WTC11 (cell line): ENCODE data around the gene THRSP. TPM values are rescaled to one million over a fixed set of nuclear protein-coding genes. Genes with fewer than 3 reads are reported as not detected.

ENCODE experiments used
- ATAC-seq: fragments of 200-7000 bp; cut with Tn5 transposase; 2 replicates; pipeline ENCODE4 v1.10.0; 2021; ENCODE audit warnings: mild to moderate bottlenecking, moderate library complexity
- CTCF ChIA-PET: fragments of 300-600 bp; sonication (Branson Sonifier 250); formaldehyde crosslinking; loops from one replicate; lab custom pipeline; 2021; ENCODE audit warnings: antibody characterized with exemption; lab: Charles Lee
- POLR2A ChIA-PET: fragments of 350-600 bp; sonication (Branson Sonifier 250); formaldehyde crosslinking; loops from one replicate; lab custom pipeline; 2021; ENCODE audit warnings: antibody characterized with exemption; lab: Charles Lee
- DNase-seq: peaks from one replicate; pipeline ENCODE4 v3.0.0; 2021; ENCODE audit warnings: low spot score
- H3K27ac Mint-ChIP-seq: 2 replicates; pipeline ENCODE4 v1.8.0; 2021; ENCODE audit warnings: mixed read lengths
- H3K27me3 Mint-ChIP-seq: 2 replicates; pipeline ENCODE4 v1.8.0; 2021; ENCODE audit warnings: low read depth, mild to moderate bottlenecking, moderate library complexity, mixed read lengths
- H3K36me3 Mint-ChIP-seq: 2 replicates; pipeline ENCODE4 v1.8.0; 2021; ENCODE audit warnings: mixed read lengths
- H3K4me1 Mint-ChIP-seq: 2 replicates; pipeline ENCODE4 v1.8.0; 2022; ENCODE audit warnings: mixed read lengths
- H3K4me3 Mint-ChIP-seq: 2 replicates; pipeline ENCODE4 v1.8.0; 2021; ENCODE audit warnings: mild to moderate bottlenecking, moderate library complexity, mixed read lengths
- H3K9me3 Mint-ChIP-seq: 2 replicates; pipeline ENCODE4 v1.8.0; 2021; ENCODE audit warnings: mixed read lengths
- FOXJ3 ChIP-seq: sonication (generic); formaldehyde crosslinking; IDR thresholded peaks from 2 replicates; pipeline ENCODE4 v1.9.0; 2021; ENCODE audit warnings: missing genetic modification reagents, mild to moderate bottlenecking, borderline replicate concordance
- RELA ChIP-seq: sonication (generic); formaldehyde crosslinking; IDR thresholded peaks from 2 replicates; pipeline ENCODE4 v1.8.1; 2022; ENCODE audit warnings: missing genetic modification reagents, mild to moderate bottlenecking, borderline replicate concordance
- SOX15 ChIP-seq: fragments of 250-450 bp; sonication (Bioruptor Pico); IDR thresholded peaks from 2 replicates; pipeline ENCODE4 v1.9.0; 2021; ENCODE audit warnings: mild to moderate bottlenecking
- ZNF263 ChIP-seq: sonication (generic); formaldehyde crosslinking; IDR thresholded peaks from 2 replicates; pipeline ENCODE4 v1.8.1; 2022; ENCODE audit warnings: low read depth, mild to moderate bottlenecking, moderate library complexity, missing genetic modification reagents
- total RNA-seq: library from RNA; stranded (reverse); gene quantifications from 3 replicates; pipeline ENCODE4 v1.2.3, GENCODE V29; 2021
- TF ChIP-seq, protein P1 (sequence below): sonication (generic); formaldehyde crosslinking; IDR thresholded peaks from 2 replicates; pipeline ENCODE4 v1.8.1; 2022; ENCODE audit warnings: mild to moderate bottlenecking, missing genetic modification reagents, moderate library complexity, borderline replicate concordance
- TF ChIP-seq, protein P2 (sequence below): sonication (generic); formaldehyde crosslinking; conservative IDR thresholded peaks from 2 replicates; pipeline ENCODE4 v1.8.1; 2023; ENCODE audit warnings: mild to moderate bottlenecking, low read depth, missing genetic modification reagents, moderate library complexity
- TF ChIP-seq, protein P3 (sequence below): sonication (generic); formaldehyde crosslinking; IDR thresholded peaks from 2 replicates; pipeline ENCODE4 v1.8.0; 2022; ENCODE audit warnings: mild to moderate bottlenecking, missing genetic modification reagents
- TF ChIP-seq, protein P4 (sequence below): fragments of 250-450 bp; sonication (Bioruptor Pico); IDR thresholded peaks from 2 replicates; pipeline ENCODE4 v1.9.0; 2021; ENCODE audit warnings: moderate library complexity, mild to moderate bottlenecking, inconsistent platforms, borderline replicate concordance
- TF ChIP-seq, protein P5 (sequence below): fragments of 250-450 bp; sonication (Bioruptor Pico); IDR thresholded peaks from 2 replicates; pipeline ENCODE4 v1.9.0; 2021; ENCODE audit warnings: mild to moderate bottlenecking, borderline replicate concordance
- TF ChIP-seq, protein P6 (sequence below): sonication (generic); formaldehyde crosslinking; IDR thresholded peaks from 2 replicates; pipeline ENCODE4 v1.8.0; 2023; ENCODE audit warnings: missing genetic modification reagents, mild to moderate bottlenecking, borderline replicate concordance
- TF ChIP-seq, protein P7 (sequence below): sonication (generic); formaldehyde crosslinking; IDR thresholded peaks from 2 replicates; pipeline ENCODE4 v1.8.0; 2022; ENCODE audit warnings: mild to moderate bottlenecking, missing genetic modification reagents
- TF ChIP-seq, protein P8 (sequence below): sonication (generic); formaldehyde crosslinking; IDR thresholded peaks from 2 replicates; pipeline ENCODE4 v1.8.1; 2023; ENCODE audit warnings: mild to moderate bottlenecking, moderate library complexity, missing genetic modification reagents

Gene THRSP
- total RNA-seq, 1 experiment from 2014 or later, result not detected

DNA sequence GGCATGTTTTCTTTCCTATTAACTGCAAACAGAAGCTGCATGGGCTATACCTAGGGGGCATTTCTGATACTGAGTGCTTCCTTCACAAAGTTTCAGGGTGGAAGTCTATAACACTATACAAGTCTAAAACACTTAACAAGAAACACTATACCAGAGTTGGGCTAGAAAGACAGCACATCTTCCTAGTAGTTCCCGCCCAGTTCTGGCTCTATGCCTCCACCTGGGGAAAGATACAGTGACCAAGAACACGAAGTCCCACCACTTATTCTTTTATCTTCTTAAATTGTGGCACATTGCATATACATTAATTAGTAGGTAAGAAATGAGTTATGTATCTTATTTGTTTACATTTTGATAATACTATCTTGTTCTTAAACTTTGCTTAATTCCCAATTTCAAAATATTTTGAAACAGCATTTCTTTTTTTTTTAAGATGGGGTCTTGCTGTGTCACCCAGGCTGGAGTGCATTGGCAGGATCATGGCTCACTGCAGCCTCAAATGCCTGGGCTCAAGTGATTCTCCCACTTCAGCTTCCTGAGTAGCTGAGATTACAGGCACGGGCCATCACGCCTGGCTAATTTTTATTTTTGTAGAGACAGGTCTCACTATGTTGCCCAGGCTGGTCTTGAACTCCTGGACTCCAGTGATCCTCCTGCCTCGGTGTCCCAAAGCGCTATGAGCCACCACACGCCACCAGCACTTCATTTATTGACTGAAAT lies 34.2 kb downstream of the THRSP start (continued):
- TF ChIP-seq, protein P1, sequence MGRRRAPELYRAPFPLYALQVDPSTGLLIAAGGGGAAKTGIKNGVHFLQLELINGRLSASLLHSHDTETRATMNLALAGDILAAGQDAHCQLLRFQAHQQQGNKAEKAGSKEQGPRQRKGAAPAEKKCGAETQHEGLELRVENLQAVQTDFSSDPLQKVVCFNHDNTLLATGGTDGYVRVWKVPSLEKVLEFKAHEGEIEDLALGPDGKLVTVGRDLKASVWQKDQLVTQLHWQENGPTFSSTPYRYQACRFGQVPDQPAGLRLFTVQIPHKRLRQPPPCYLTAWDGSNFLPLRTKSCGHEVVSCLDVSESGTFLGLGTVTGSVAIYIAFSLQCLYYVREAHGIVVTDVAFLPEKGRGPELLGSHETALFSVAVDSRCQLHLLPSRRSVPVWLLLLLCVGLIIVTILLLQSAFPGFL, result no peak
- TF ChIP-seq, protein P2, sequence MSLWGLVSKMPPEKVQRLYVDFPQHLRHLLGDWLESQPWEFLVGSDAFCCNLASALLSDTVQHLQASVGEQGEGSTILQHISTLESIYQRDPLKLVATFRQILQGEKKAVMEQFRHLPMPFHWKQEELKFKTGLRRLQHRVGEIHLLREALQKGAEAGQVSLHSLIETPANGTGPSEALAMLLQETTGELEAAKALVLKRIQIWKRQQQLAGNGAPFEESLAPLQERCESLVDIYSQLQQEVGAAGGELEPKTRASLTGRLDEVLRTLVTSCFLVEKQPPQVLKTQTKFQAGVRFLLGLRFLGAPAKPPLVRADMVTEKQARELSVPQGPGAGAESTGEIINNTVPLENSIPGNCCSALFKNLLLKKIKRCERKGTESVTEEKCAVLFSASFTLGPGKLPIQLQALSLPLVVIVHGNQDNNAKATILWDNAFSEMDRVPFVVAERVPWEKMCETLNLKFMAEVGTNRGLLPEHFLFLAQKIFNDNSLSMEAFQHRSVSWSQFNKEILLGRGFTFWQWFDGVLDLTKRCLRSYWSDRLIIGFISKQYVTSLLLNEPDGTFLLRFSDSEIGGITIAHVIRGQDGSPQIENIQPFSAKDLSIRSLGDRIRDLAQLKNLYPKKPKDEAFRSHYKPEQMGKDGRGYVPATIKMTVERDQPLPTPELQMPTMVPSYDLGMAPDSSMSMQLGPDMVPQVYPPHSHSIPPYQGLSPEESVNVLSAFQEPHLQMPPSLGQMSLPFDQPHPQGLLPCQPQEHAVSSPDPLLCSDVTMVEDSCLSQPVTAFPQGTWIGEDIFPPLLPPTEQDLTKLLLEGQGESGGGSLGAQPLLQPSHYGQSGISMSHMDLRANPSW (CRISPR knock-in tag), result no peak

DNA sequence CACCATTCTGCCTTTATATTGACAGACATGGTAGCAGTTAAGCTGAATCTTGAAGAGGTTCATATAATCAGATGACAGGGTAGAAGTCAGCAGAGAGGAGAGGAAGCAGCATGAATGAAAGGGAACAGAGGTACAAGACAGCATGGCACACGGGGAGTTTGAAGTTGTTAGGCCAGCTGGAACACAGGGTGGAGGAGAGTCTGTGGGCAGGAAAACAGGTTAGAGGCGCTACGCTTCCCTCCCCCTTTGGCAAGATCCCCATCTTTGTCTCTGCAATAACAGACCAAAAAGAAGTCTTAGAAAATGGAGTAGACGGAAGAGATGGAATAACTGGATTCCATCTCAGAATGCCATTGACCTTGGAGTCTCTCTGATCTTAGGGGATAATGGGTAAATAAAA lies 36.0 kb downstream of the THRSP start:
- CTCF ChIA-PET, result no interaction called here

DNA sequence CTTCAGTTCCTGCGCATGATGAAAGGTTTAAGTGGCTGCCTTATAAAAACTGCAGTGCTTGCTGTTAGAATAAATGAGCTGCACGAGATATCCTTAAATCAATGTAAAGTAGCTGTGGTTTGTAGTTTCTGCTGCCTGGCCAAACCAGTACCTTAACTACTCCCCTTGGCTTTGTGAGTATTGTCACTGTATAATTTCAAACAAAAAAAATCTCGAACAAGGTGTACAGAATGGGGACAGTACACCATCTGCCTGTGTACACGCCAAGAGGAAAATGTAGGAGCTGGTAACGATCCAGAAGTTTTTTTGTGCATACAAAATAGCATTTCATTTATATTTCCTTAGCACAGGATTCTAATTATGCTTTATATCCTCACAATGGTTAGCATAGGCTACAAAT lies 36.6 kb downstream of the THRSP start:
- H3K27ac Mint-ChIP-seq, result no peak overlapping the region
- CTCF ChIA-PET, result no interaction called here
- TF ChIP-seq, protein P3, sequence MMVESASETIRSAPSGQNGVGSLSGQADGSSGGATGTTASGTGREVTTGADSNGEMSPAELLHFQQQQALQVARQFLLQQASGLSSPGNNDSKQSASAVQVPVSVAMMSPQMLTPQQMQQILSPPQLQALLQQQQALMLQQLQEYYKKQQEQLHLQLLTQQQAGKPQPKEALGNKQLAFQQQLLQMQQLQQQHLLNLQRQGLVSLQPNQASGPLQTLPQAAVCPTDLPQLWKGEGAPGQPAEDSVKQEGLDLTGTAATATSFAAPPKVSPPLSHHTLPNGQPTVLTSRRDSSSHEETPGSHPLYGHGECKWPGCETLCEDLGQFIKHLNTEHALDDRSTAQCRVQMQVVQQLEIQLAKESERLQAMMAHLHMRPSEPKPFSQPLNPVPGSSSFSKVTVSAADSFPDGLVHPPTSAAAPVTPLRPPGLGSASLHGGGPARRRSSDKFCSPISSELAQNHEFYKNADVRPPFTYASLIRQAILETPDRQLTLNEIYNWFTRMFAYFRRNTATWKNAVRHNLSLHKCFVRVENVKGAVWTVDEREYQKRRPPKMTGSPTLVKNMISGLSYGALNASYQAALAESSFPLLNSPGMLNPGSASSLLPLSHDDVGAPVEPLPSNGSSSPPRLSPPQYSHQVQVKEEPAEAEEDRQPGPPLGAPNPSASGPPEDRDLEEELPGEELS (CRISPR knock-in tag), result no peak
- TF ChIP-seq SOX15 (CRISPR knock-in tag) (no peak), FOXJ3 (CRISPR knock-in tag) (no peak)
- TF ChIP-seq, protein P4, sequence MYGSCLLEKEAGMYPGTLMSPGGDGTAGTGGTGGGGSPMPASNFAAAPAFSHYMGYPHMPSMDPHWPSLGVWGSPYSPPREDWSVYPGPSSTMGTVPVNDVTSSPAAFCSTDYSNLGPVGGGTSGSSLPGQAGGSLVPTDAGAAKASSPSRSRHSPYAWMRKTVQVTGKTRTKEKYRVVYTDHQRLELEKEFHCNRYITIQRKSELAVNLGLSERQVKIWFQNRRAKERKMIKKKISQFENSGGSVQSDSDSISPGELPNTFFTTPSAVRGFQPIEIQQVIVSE, result no peak
- TF ChIP-seq, protein P5, sequence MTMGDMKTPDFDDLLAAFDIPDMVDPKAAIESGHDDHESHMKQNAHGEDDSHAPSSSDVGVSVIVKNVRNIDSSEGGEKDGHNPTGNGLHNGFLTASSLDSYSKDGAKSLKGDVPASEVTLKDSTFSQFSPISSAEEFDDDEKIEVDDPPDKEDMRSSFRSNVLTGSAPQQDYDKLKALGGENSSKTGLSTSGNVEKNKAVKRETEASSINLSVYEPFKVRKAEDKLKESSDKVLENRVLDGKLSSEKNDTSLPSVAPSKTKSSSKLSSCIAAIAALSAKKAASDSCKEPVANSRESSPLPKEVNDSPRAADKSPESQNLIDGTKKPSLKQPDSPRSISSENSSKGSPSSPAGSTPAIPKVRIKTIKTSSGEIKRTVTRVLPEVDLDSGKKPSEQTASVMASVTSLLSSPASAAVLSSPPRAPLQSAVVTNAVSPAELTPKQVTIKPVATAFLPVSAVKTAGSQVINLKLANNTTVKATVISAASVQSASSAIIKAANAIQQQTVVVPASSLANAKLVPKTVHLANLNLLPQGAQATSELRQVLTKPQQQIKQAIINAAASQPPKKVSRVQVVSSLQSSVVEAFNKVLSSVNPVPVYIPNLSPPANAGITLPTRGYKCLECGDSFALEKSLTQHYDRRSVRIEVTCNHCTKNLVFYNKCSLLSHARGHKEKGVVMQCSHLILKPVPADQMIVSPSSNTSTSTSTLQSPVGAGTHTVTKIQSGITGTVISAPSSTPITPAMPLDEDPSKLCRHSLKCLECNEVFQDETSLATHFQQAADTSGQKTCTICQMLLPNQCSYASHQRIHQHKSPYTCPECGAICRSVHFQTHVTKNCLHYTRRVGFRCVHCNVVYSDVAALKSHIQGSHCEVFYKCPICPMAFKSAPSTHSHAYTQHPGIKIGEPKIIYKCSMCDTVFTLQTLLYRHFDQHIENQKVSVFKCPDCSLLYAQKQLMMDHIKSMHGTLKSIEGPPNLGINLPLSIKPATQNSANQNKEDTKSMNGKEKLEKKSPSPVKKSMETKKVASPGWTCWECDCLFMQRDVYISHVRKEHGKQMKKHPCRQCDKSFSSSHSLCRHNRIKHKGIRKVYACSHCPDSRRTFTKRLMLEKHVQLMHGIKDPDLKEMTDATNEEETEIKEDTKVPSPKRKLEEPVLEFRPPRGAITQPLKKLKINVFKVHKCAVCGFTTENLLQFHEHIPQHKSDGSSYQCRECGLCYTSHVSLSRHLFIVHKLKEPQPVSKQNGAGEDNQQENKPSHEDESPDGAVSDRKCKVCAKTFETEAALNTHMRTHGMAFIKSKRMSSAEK (CRISPR knock-in tag), result no peak
- TF ChIP-seq, protein P6, sequence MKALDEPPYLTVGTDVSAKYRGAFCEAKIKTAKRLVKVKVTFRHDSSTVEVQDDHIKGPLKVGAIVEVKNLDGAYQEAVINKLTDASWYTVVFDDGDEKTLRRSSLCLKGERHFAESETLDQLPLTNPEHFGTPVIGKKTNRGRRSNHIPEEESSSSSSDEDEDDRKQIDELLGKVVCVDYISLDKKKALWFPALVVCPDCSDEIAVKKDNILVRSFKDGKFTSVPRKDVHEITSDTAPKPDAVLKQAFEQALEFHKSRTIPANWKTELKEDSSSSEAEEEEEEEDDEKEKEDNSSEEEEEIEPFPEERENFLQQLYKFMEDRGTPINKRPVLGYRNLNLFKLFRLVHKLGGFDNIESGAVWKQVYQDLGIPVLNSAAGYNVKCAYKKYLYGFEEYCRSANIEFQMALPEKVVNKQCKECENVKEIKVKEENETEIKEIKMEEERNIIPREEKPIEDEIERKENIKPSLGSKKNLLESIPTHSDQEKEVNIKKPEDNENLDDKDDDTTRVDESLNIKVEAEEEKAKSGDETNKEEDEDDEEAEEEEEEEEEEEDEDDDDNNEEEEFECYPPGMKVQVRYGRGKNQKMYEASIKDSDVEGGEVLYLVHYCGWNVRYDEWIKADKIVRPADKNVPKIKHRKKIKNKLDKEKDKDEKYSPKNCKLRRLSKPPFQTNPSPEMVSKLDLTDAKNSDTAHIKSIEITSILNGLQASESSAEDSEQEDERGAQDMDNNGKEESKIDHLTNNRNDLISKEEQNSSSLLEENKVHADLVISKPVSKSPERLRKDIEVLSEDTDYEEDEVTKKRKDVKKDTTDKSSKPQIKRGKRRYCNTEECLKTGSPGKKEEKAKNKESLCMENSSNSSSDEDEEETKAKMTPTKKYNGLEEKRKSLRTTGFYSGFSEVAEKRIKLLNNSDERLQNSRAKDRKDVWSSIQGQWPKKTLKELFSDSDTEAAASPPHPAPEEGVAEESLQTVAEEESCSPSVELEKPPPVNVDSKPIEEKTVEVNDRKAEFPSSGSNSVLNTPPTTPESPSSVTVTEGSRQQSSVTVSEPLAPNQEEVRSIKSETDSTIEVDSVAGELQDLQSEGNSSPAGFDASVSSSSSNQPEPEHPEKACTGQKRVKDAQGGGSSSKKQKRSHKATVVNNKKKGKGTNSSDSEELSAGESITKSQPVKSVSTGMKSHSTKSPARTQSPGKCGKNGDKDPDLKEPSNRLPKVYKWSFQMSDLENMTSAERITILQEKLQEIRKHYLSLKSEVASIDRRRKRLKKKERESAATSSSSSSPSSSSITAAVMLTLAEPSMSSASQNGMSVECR (CRISPR knock-in tag), result no peak
- TF ChIP-seq, protein P7, sequence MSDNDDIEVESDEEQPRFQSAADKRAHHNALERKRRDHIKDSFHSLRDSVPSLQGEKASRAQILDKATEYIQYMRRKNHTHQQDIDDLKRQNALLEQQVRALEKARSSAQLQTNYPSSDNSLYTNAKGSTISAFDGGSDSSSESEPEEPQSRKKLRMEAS (CRISPR knock-in tag), result no peak
- TF ChIP-seq, protein P8, sequence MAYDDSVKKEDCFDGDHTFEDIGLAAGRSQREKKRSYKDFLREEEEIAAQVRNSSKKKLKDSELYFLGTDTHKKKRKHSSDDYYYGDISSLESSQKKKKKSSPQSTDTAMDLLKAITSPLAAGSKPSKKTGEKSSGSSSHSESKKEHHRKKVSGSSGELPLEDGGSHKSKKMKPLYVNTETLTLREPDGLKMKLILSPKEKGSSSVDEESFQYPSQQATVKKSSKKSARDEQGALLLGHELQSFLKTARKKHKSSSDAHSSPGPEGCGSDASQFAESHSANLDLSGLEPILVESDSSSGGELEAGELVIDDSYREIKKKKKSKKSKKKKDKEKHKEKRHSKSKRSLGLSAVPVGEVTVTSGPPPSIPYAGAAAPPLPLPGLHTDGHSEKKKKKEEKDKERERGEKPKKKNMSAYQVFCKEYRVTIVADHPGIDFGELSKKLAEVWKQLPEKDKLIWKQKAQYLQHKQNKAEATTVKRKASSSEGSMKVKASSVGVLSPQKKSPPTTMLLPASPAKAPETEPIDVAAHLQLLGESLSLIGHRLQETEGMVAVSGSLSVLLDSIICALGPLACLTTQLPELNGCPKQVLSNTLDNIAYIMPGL (CRISPR knock-in tag), result no peak

More for the DNA sequence above, 36.0 kb downstream of the THRSP start:
- no peak for DNase-seq
- Mint-ChIP-seq H3K27ac (no peak overlapping the region), H3K36me3 (peaks cover 45% of the 10 kb centered on the region), H3K9me3 (no peaks in the 10 kb centered on the region), H3K27me3 (no peaks in the 10 kb centered on the region), H3K4me3 (no peak overlapping the region), H3K4me1 (no peaks in the 10 kb centered on the region)
- POLR2A ChIA-PET, result no interaction called here
- no peak for ATAC-seq
- TF ChIP-seq ZNF263 (no peak), RELA (CRISPR knock-in tag) (no peak)

More for the DNA sequence above, 36.6 kb downstream of the THRSP start:
- Mint-ChIP-seq H3K27me3 (no peaks in the 10 kb centered on the region), H3K9me3 (no peaks in the 10 kb centered on the region), H3K36me3 (peaks cover 42% of the 10 kb centered on the region), H3K4me1 (no peaks in the 10 kb centered on the region), H3K4me3 (no peak overlapping the region)
- ATAC-seq (no peak), DNase-seq (no peak)
- POLR2A ChIA-PET, result no interaction called here
